Measurements from ENCODE around the gene LCA5L.
"Not testable (repeated sequence)": the region's sequence is repeated elsewhere in the genome, so short reads cannot be mapped to it uniquely, and the experiment has no call there.

LCA5L gene

DNA sequence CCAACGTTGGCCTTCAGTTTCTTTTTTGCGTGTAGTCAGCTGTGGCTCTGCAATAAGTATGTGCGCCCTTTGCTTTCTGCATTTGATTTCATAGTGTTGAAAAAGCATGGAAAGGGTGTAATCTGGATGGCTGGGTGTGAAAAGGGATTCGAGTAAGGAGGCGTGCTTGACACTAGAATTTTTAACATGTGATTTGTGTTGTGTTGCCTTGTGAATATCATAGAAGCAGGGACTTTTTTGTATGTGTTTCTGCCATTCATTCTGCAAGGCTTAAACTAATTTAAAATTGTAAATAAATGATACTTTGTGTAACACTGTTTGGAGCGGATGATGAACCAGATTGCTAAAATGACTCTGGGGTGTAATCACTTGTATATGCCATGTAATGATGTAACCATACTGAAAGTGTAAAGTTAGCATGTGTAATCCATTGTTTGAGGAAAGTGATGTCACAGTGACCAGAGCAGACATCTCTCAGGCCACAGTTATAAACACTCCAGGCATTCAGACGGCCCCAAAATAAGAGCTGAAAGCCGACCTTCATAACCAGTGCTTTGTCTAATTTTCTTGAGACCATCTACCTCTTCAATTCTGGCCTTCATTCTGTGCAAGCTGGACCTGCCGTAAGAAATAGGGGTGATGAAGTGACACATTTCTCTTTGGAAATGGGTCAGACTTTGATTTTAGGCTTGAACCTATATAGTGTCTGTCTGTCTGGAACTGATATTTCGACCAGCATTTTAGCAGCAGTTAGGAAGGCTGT lies 6.8 kb upstream of the LCA5L start:
- peak in 10 of 51 donors; percentile 6 to 90 (median 28) for DNase-seq

- DNase-seq = peak in 38 of 51 donors; percentile 8 to 82 (median 58)
Observed at GRCh38 chr21:39451332-39452206, 6.0 kb upstream of the LCA5L start, which contains the start of gene SH3BGR. Gene SH3BGR (plus strand): TSS chr21:39451970. CDS start chr21:39452097, 127 bp downstream.

- no peak for DNase-seq
Observed at GRCh38 chr21:39447264-39447663, 1.7 kb upstream of the LCA5L start.

GRCh38 chr21:39444421-39445180 lies 977 bp downstream of the LCA5L start:
- DNase-seq = peak in 6 of 51 donors; percentile 6 to 47 (median 24)

GRCh38 chr21:39441502-39442475 lies 3.8 kb downstream of the LCA5L start:
- DNase-seq = peak in 8 of 51 donors; percentile 5 to 19 (median 10)

- DNase-seq = no peak
Observed at GRCh38 chr21:39439232-39439631, 6.3 kb downstream of the LCA5L start.

DNA sequence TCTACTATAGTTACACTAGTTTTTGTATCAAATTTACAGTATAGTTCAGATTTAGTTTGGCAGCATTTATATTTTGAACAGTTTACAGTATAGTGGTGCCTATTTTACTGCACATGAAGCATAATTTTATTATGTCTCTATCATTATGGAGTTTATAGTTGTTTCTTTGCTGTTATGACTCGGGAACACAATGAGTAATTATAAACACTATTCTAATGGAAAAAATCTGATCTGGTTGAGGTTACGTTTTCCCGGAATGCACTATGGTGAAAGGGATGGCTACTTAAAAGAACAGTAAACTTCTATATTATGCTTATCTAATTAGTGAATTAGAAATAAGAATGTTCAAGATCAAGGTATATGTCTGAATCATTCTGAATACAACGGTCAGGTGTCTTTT lies 10.6 kb downstream of the LCA5L start:
- DNase-seq = no peak

DNA sequence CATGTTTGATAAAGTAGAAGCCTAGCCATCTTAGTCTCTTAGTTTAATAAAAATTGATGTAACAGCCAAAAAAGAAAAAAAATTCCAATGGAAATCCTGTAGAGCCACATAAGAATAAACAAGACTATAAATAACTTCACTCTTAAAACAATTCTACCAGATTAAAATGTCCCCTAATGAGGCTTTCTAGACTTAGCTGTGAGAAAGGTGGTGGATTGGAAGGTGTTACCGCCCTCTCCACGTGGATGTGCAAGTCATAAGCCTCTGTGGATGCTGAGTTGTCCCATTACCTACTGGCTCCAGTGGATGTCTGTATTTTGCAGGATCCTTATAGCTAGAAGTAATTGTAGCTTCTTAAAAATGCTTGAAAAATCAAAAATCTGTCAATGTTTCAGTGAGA lies 14.6 kb downstream of the LCA5L start:
- DNase-seq = no peak

DNA sequence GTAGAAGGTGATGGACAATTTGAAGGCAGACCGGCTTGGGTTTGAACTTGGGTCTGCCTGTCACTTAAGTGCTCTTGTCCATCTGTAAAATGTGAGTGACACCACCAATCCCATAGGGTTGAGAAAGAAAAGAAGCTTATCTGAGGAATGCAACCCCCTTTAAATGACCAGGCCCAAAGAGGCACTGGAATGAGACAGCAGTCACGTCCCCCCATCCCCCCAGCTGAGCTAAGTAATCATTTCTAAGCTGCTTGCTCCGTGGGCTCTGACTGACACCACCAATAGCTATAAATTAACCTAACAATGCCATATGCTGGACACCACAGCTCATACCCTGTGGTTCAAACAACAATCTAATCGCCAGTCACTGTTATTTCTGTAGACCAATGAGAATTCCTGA lies 15.1 kb downstream of the LCA5L start:
- DNase-seq = no peak

- DNase-seq = no peak
Observed at GRCh38 chr21:39430016-39430415, 15.6 kb downstream of the LCA5L start.

- DNase-seq = no peak
Observed at GRCh38 chr21:39429445-39429844, 16.1 kb downstream of the LCA5L start.

- DNase-seq = peak in 1 of 51 donors; percentile 1
Observed at GRCh38 chr21:39422527-39423241, 22.9 kb downstream of the LCA5L start.

DNA sequence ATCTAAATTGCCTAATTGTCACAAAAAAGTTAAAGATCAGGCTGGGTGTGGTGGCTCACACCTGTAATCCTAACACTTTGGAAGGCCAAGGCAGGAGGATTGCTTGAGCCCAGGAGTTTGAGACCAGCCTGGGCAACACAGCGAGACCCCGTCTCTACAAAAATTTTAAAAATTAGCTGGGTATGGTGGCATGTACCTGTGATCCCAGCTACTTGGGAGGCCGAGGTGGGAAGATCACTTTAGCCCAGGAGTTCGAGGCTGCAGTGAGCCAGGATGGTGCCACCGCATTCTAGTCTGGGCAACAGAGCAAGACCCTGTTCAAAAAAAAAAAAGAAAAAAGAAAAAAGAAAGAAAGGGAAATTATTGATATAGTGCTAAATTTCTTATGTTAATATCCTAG lies 26.4 kb downstream of the LCA5L start:
- not testable (repeated sequence) for DNase-seq

GRCh38 chr21:39406065-39406464 lies 39.5 kb downstream of the LCA5L start:
- DNase-seq = no peak

GRCh38 chr21:39400173-39400572 lies 45.4 kb downstream of the LCA5L start:
- no peak for DNase-seq

DNA sequence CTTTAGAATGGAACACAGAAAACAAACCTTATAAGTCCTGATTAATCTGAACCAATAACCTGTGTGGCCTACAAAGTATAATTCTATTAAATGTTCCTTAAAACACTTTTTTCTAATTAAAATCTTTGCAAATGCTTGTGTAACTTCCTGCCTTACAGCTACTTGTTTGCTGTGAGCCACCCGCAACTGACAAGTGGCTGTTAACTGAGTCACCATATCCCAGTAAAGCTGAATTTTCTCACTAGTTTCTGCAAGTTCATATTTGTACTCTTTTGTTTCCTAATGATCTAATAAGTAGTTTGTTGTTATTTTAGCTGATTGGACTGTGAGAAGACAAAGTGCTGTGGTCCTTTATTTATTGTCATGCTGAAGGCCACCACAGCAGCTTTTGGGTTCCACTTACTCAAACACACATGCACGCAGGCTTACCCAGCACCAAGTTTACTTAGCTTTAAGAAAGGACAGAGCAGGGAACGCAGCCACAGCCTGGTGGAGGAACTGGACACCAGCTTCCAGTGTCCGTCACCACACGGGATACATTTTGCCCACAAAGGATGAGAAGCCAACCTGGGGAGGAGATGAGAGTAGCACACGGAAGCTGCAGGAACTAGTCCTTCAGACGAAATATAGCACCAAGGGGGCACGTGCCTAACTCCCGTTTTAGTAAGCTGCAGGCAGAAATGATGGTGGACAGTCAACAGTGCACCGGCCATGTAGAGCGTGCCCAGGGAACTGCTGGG lies 47.8 kb downstream of the LCA5L start:
- DNase-seq = no peak

GRCh38 chr21:39392981-39393380 lies 52.6 kb downstream of the LCA5L start:
- DNase-seq = no peak

DNA sequence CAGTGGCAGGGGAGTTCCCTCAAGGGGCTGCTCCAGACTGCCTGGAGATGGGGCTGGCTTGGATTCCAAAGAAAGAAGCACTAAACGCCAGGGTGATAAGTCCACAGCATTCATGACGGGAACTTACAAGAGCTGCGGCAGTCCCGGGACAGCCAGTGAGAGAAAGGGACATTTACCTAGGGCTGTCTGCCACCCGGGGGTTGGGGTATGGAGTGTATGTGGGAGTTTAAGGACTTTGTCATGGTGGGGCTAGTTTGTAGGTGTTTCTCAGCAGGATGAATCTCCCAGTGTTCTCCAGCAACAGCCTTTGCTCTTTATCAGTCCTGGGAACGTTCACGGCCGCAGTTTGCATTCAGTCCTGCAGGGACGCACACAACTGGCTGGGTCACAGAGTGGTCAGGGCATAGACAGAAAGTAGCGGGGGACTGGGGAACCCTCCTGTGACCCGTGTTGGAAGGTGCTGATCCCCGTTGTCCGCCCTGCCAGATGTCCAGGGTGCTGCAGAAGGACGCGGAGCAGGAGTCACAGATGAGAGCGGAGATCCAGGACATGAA lies 55.3 kb downstream of the LCA5L start:
- DNase-seq = no peak

GRCh38 chr21:39388811-39389155 lies 56.8 kb downstream of the LCA5L start:
- no peak for DNase-seq
